ENCODE measurements around the gene RTF1.

The RTF1 gene

GRCh38 chr15:41510728-41511127 lies 93.8 kb downstream of the RTF1 start:
- TF ChIP-seq EZH2phosphoT487 (IDR thresholded peaks at IDR 0.05; ENCODE audit: borderline replicate concordance, low read length) (no peak), CTCF (IDR thresholded peaks at IDR 0.05; ENCODE audit: low read depth, low read length, poor library complexity, severe bottlenecking) (no peak)
- no peaks in the 10 kb centered on the region for H3K9me2 ChIP-seq (replicated peaks; ENCODE audit: control insufficient read depth, low read length)
- no peak overlapping the region for H3K4me2 ChIP-seq (ENCODE audit: low read length)
- H3K9me3 ChIP-seq (ENCODE audit: control insufficient read depth, insufficient read depth, low read length) = no peaks in the 10 kb centered on the region
- H3K27ac ChIP-seq (ENCODE audit: low read depth, low read length) = no peak overlapping the region
- H3K4me1 ChIP-seq (ENCODE audit: control insufficient read depth, low read length) = peaks cover 16% of the 10 kb centered on the region
- peaks cover 3% of the 10 kb centered on the region; the same call in 1 of the 2 replicates for H4K20me1 ChIP-seq (ENCODE audit: control insufficient read depth, insufficient read depth, low read depth, low read length)
- no peaks in the 10 kb centered on the region for H3F3A ChIP-seq (ENCODE audit: control insufficient read depth, insufficient read depth)
- no peak overlapping the region for H3K4me3 ChIP-seq (ENCODE audit: low read length)
- no peaks in the 10 kb centered on the region for H3K79me2 ChIP-seq (ENCODE audit: control insufficient read depth, low read length)
- H3K36me3 ChIP-seq (ENCODE audit: control insufficient read depth, low read length) = no peaks in the 10 kb centered on the region
- peaks cover 28% of the 10 kb centered on the region for H3K27me3 ChIP-seq (ENCODE audit: control insufficient read depth, low read length)

GRCh38 chr15:41511331-41511898 lies 94.5 kb downstream of the RTF1 start:
- H3K79me2 ChIP-seq (ENCODE audit: control insufficient read depth, low read length) = no peaks in the 10 kb centered on the region
- H3K9me2 ChIP-seq (replicated peaks; ENCODE audit: control insufficient read depth, low read length) = no peaks in the 10 kb centered on the region
- H3K27ac ChIP-seq (ENCODE audit: low read depth, low read length) = no peak overlapping the region
- peaks cover 16% of the 10 kb centered on the region for H3K4me1 ChIP-seq (ENCODE audit: control insufficient read depth, low read length)
- peaks cover 3% of the 10 kb centered on the region; the same call in 1 of the 2 replicates for H4K20me1 ChIP-seq (ENCODE audit: control insufficient read depth, insufficient read depth, low read depth, low read length)
- H3K36me3 ChIP-seq (ENCODE audit: control insufficient read depth, low read length) = no peaks in the 10 kb centered on the region
- no peak for TF ChIP-seq CTCF (IDR thresholded peaks at IDR 0.05; ENCODE audit: low read depth, low read length, poor library complexity, severe bottlenecking)
- TF ChIP-seq EZH2phosphoT487 (IDR thresholded peaks at IDR 0.05; ENCODE audit: borderline replicate concordance, low read length) = no peak
- peaks cover 28% of the 10 kb centered on the region for H3K27me3 ChIP-seq (ENCODE audit: control insufficient read depth, low read length)
- H3F3A ChIP-seq (ENCODE audit: control insufficient read depth, insufficient read depth) = no peaks in the 10 kb centered on the region
- H3K4me3 ChIP-seq (ENCODE audit: low read length) = no peak overlapping the region
- H3K4me2 ChIP-seq (ENCODE audit: low read length) = no peak overlapping the region
- no peaks in the 10 kb centered on the region for H3K9me3 ChIP-seq (ENCODE audit: control insufficient read depth, insufficient read depth, low read length)

GRCh38 chr15:41511899-41512369 lies 95.0 kb downstream of the RTF1 start:
- Histone ChIP-seq H3K4me2 (ENCODE audit: low read length) (peak overlapping the region; percentile 32; the same call in 1 of the 2 replicates), H3K9me2 (replicated peaks; ENCODE audit: control insufficient read depth, low read length) (no peaks in the 10 kb centered on the region), H3F3A (ENCODE audit: control insufficient read depth, insufficient read depth) (no peaks in the 10 kb centered on the region), H4K20me1 (ENCODE audit: control insufficient read depth, insufficient read depth, low read depth, low read length) (peaks cover 3% of the 10 kb centered on the region; the same call in 1 of the 2 replicates), H3K4me1 (ENCODE audit: control insufficient read depth, low read length) (peaks cover 16% of the 10 kb centered on the region), H3K9me3 (ENCODE audit: control insufficient read depth, insufficient read depth, low read length) (no peaks in the 10 kb centered on the region), H3K79me2 (ENCODE audit: control insufficient read depth, low read length) (no peaks in the 10 kb centered on the region), H3K36me3 (ENCODE audit: control insufficient read depth, low read length) (no peaks in the 10 kb centered on the region), H3K27me3 (ENCODE audit: control insufficient read depth, low read length) (peaks cover 28% of the 10 kb centered on the region), H3K4me3 (ENCODE audit: low read length) (no peak overlapping the region), H3K27ac (ENCODE audit: low read depth, low read length) (no peak overlapping the region)
- TF ChIP-seq CTCF (IDR thresholded peaks at IDR 0.05; ENCODE audit: low read depth, low read length, poor library complexity, severe bottlenecking) = no peak
- no peak for TF ChIP-seq EZH2phosphoT487 (IDR thresholded peaks at IDR 0.05; ENCODE audit: borderline replicate concordance, low read length)

Measured in DOHH2 (cell line).